DOHH2 (cell line): Measurements from ENCODE around the gene CREG2.

ENCODE experiments used
- H3F3A ChIP-seq: fragments of 200-600 bp; sonication (generic), shearing (Covaris generic); 2 replicates; pipeline ENCODE4 v1.6.0; 2016; ENCODE audit warnings: antibody characterized with exemption, mild to moderate bottlenecking; ENCODE audit not compliant: control insufficient read depth, insufficient read depth
- H3K27ac ChIP-seq: fragments of 200-600 bp; sonication (generic); 2 replicates; pipeline ENCODE4 v1.5.1; 2014; ENCODE audit warnings: low read depth, mild to moderate bottlenecking, low read length, moderate library complexity
- H3K27me3 ChIP-seq: fragments of 200-600 bp; sonication (generic); 2 replicates; pipeline ENCODE4 v1.6.1; 2014; ENCODE audit warnings: mild to moderate bottlenecking, low read length, mixed read lengths; ENCODE audit not compliant: control insufficient read depth
- H3K36me3 ChIP-seq: fragments of 200-600 bp; sonication (generic); 2 replicates; pipeline ENCODE4 v1.6.1; 2014; ENCODE audit warnings: mild to moderate bottlenecking, low read length, moderate library complexity, mixed read lengths; ENCODE audit not compliant: control insufficient read depth
- H3K4me1 ChIP-seq: fragments of 200-600 bp; sonication (generic); 2 replicates; pipeline ENCODE4 v1.6.1; 2014; ENCODE audit warnings: mild to moderate bottlenecking, low read length, mixed read lengths; ENCODE audit not compliant: control insufficient read depth
- H3K4me2 ChIP-seq: fragments of 200-600 bp; sonication (generic); 2 replicates; pipeline ENCODE4 v1.6.0; 2014; ENCODE audit warnings: mild to moderate bottlenecking, low read length, moderate library complexity
- H3K4me3 ChIP-seq: fragments of 200-600 bp; sonication (generic); 2 replicates; pipeline ENCODE4 v1.5.1; 2014; ENCODE audit warnings: mild to moderate bottlenecking, low read length, mixed read lengths
- H3K79me2 ChIP-seq: fragments of 200-600 bp; sonication (generic); 2 replicates; pipeline ENCODE4 v1.6.1; 2014; ENCODE audit warnings: mild to moderate bottlenecking, low read length, mixed read lengths; ENCODE audit not compliant: control insufficient read depth
- H3K9me2 ChIP-seq: fragments of 200-600 bp; sonication (generic); replicated peaks from 2 replicates; pipeline ENCODE4 v1.6.1; 2014; ENCODE audit warnings: mild to moderate bottlenecking, low read length, mixed read lengths; ENCODE audit not compliant: control insufficient read depth
- H3K9me3 ChIP-seq: fragments of 200-600 bp; sonication (generic); 2 replicates; pipeline ENCODE4 v1.6.1; 2014; ENCODE audit warnings: antibody characterized with exemption, low read length, mixed read lengths; ENCODE audit not compliant: control insufficient read depth, insufficient read depth
- H4K20me1 ChIP-seq: fragments of 200-600 bp; sonication (generic); 2 replicates; pipeline ENCODE4 v1.6.0; 2014; ENCODE audit warnings: low read depth, mild to moderate bottlenecking, antibody characterized with exemption, low read length, moderate library complexity; ENCODE audit not compliant: control insufficient read depth, insufficient read depth
- CTCF ChIP-seq: fragments of 200-600 bp; sonication (generic); IDR thresholded peaks from one replicate; pipeline ENCODE4 v1.5.1; 2014; ENCODE audit warnings: antibody characterized with exemption, mild to moderate bottlenecking, low read depth, low read length; ENCODE audit not compliant: poor library complexity, severe bottlenecking
- EZH2phosphoT487 ChIP-seq: fragments of 200-600 bp; sonication (generic); IDR thresholded peaks from 2 replicates; pipeline ENCODE4 v1.6.1; 2017; ENCODE audit warnings: borderline replicate concordance, mild to moderate bottlenecking, antibody characterized with exemption, low read length, moderate library complexity, mixed read lengths

The CREG2 gene

GRCh38 chr2:101396316-101396717 lies 9.0 kb upstream of the CREG2 start:
- Histone ChIP-seq H3K27me3 (peaks cover 20% of the 10 kb centered on the region), H3F3A (no peaks in the 10 kb centered on the region), H3K4me1 (peaks cover 24% of the 10 kb centered on the region), H3K4me3 (no peak overlapping the region), H3K4me2 (no peak overlapping the region), H3K9me2 (no peaks in the 10 kb centered on the region), H4K20me1 (no peaks in the 10 kb centered on the region), H3K36me3 (no peaks in the 10 kb centered on the region), H3K79me2 (no peaks in the 10 kb centered on the region), H3K27ac (no peak overlapping the region), H3K9me3 (no peaks in the 10 kb centered on the region)
- TF ChIP-seq CTCF, result no peak
- TF ChIP-seq EZH2phosphoT487, result no peak

DNA sequence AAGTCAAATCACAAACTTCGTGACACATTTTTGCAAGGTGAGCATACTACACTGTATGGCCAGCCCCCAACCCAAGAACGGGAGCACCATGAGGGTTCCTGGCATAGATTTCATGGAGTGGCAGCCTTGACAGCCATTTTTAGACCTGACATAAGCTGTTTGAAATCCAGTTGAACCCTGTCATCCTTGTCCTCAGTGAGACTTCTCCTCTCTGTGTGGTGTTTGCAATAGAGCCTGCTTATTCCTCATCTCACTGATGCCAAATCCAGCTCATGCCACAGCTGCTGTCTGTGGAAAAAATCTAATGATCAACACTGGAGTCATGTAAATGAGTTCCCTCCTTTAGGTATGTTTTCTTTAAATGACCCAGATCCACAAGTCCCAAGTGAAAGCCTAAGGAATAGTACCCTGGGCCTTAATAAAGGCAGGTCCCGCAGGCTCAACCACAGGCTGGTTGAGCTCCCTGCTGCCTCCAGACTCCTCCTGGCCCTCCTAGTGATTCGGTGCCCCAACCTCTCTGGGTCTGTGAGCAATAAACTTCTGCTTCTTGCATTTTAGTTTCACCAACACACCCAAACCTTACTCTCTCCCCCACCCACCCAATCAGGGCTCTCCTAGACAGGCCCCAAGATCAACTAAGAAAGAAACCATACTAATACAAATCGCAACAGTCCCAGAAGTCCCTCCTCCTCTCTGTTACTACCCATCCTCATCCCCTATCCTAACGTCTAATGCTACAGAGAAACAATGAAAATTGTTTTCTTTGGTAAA lies 8.4 kb upstream of the CREG2 start:
- no peaks in the 10 kb centered on the region for H3K9me2 ChIP-seq
- no peaks in the 10 kb centered on the region for H3F3A ChIP-seq
- no peak overlapping the region for H3K27ac ChIP-seq
- no peak overlapping the region for H3K4me3 ChIP-seq
- H3K4me1 ChIP-seq, result peaks cover 18% of the 10 kb centered on the region
- no peaks in the 10 kb centered on the region for H3K79me2 ChIP-seq
- TF ChIP-seq CTCF (no peak), EZH2phosphoT487 (no peak)
- peaks cover 20% of the 10 kb centered on the region for H3K27me3 ChIP-seq
- H3K9me3 ChIP-seq, result no peaks in the 10 kb centered on the region
- no peaks in the 10 kb centered on the region for H3K36me3 ChIP-seq
- no peak overlapping the region for H3K4me2 ChIP-seq
- no peaks in the 10 kb centered on the region for H4K20me1 ChIP-seq

GRCh38 chr2:101388232-101388631 lies 929 bp upstream of the CREG2 start:
- H3K4me3 ChIP-seq, result no peak overlapping the region
- no peaks in the 10 kb centered on the region for H3K9me3 ChIP-seq
- no peaks in the 10 kb centered on the region for H3K4me1 ChIP-seq
- no peak overlapping the region for H3K4me2 ChIP-seq
- no peak overlapping the region for H3K27ac ChIP-seq
- TF ChIP-seq EZH2phosphoT487, result no peak
- TF ChIP-seq CTCF, result no peak
- no peaks in the 10 kb centered on the region for H3K79me2 ChIP-seq
- H3K27me3 ChIP-seq, result 0 out of 2 replicates have a peak, but pooled peaks cover 2% of the 10 kb centered on the region
- no peaks in the 10 kb centered on the region for H3F3A ChIP-seq
- no peaks in the 10 kb centered on the region for H3K9me2 ChIP-seq
- no peaks in the 10 kb centered on the region for H4K20me1 ChIP-seq
- H3K36me3 ChIP-seq, result no peaks in the 10 kb centered on the region
